ENCODE measurements around the gene PLA2G12A. TPM values are rescaled to one million over a fixed set of nuclear protein-coding genes. Genes with fewer than 3 reads are reported as not detected.

PLA2G12A gene
- total RNA-seq, 6 donors from 2014 or later: 8.4 to 34.2 (median 24.1) TPM

DNA sequence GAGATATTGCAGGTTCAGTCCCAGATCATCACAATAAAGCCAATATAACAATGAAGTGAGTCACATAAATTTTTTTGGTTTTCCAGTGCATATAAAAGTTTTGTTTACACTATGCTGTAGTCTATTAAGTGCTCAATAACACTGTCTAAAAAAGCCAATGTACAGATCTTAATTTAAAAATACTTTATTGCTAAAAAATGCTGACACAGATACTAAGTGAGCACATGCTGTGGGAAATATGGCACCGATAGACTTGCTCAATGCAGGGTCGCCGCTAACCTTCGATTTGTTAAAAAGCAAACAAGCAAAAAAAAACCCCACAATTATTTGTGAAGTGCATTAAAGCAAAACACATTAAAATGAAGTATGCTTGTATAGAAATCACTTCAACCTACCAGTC is 10.3 kb downstream of the PLA2G12A start:
- Histone ChIP-seq H3K27me3 (no peaks in the 10 kb centered on the region), H3K9me3 (no peaks in the 10 kb centered on the region), H3K4me1 (no peaks in the 10 kb centered on the region), H3K27ac (no peak overlapping the region), H3K36me3 (peaks cover 3 to 24% (median 4%) of the 10 kb centered on the region in 4 donors), H3K4me3 (no peak overlapping the region)
- DNase-seq (no peak), ATAC-seq (ENCODE audit: low FRiP score in 2 of 2) (no peak)
- TF ChIP-seq, protein P1, sequence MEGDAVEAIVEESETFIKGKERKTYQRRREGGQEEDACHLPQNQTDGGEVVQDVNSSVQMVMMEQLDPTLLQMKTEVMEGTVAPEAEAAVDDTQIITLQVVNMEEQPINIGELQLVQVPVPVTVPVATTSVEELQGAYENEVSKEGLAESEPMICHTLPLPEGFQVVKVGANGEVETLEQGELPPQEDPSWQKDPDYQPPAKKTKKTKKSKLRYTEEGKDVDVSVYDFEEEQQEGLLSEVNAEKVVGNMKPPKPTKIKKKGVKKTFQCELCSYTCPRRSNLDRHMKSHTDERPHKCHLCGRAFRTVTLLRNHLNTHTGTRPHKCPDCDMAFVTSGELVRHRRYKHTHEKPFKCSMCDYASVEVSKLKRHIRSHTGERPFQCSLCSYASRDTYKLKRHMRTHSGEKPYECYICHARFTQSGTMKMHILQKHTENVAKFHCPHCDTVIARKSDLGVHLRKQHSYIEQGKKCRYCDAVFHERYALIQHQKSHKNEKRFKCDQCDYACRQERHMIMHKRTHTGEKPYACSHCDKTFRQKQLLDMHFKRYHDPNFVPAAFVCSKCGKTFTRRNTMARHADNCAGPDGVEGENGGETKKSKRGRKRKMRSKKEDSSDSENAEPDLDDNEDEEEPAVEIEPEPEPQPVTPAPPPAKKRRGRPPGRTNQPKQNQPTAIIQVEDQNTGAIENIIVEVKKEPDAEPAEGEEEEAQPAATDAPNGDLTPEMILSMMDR (IDR thresholded peaks at IDR 0.05): no peak
- no peak for TF ChIP-seq POLR2AphosphoS5 (IDR thresholded peaks at IDR 0.05)
- TF ChIP-seq POLR2A (IDR thresholded peaks at IDR 0.05): no peak
- no peak for TF ChIP-seq EP300 (IDR thresholded peaks at IDR 0.05)
- WGBS, 2 donors: 92 to 96% methylated on average over 4 of the region's 4 CpGs

DNA sequence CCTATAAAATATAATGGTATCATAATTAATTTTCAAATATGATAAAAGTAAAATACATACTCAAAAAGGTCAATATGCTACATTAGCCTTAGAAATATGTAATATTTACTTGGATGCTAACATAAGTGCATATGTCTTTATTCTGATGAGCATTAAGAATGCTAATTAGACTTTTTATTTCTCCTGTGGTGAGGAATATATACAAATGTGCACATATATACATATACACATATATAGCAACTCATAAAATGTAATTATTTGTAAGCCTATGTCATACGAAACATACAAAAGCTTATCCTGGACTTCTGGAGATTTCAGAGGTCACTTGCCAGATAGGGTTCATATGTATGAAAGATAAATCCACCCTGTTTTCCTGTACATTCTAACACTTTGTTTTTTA is 11.1 kb downstream of the PLA2G12A start:
- Histone ChIP-seq H3K36me3 (peaks cover 3 to 33% (median 4%) of the 10 kb centered on the region in 4 donors), H3K4me1 (no peaks in the 10 kb centered on the region), H3K4me3 (no peak overlapping the region), H3K27me3 (no peaks in the 10 kb centered on the region), H3K9me3 (no peaks in the 10 kb centered on the region), H3K27ac (no peak overlapping the region)
- TF ChIP-seq, protein P1 (IDR thresholded peaks at IDR 0.05): no peak
- TF ChIP-seq EP300 (IDR thresholded peaks at IDR 0.05) (no peak), POLR2A (IDR thresholded peaks at IDR 0.05) (no peak), POLR2AphosphoS5 (IDR thresholded peaks at IDR 0.05) (no peak)
- DNase-seq: no peak
- WGBS, 2 donors: 91 to 100% methylated on average over 1 of the region's 1 CpG
- ATAC-seq (ENCODE audit: low FRiP score in 2 of 2): no peak

DNA sequence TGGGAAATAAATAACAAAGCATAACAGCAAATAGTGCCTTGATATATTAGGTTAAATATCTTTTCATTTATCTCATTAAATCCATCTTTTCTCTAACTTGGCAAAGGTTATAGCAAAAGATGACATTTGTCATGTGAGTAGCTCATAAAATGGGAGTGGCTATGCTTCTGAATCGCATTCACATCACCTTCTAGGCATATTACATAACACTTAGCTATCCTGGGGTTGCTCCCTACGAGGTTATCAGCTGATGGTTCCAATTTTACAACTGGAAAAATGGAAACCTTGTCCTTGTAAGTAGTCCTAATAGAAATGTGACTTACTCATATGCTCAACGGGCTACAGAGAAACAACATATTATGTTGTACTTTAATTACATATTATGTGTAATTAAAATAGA is 16.4 kb downstream of the PLA2G12A start:
- TF ChIP-seq, protein P1 (IDR thresholded peaks at IDR 0.05): no peak
- TF ChIP-seq POLR2A (IDR thresholded peaks at IDR 0.05) (no peak), EP300 (IDR thresholded peaks at IDR 0.05) (no peak), POLR2AphosphoS5 (IDR thresholded peaks at IDR 0.05) (no peak)
- 96 to 100% methylated on average over 3 of the region's 3 CpGs for WGBS, 2 donors
- Histone ChIP-seq H3K4me1 (no peaks in the 10 kb centered on the region), H3K9me3 (no peaks in the 10 kb centered on the region), H3K27me3 (no peaks in the 10 kb centered on the region), H3K36me3 (peaks cover 3 to 54% (median 4%) of the 10 kb centered on the region in 4 donors), H3K4me3 (no peak overlapping the region), H3K27ac (no peak overlapping the region)
- DNase-seq (no peak), ATAC-seq (ENCODE audit: low FRiP score in 2 of 2) (no peak)

DNA sequence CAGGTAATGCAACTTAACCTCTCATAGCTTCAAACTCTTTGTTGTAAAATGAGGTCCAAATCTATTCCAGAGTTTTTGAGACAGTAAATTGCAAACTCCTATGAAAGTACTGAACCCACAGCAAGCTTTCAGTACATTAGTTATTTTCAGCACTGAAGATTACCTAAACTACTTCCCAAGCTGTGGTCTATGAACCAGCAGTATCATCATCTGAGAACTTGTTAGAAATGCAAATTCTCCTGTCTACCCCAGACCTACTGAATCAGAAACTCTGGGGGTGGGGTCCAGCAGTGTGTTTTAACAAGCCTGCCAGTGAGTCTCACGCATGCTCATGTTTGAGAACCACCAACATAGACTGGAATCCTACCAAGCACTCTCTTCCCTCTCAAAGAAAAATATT is 20.9 kb downstream of the PLA2G12A start:
- Histone ChIP-seq H3K9me3 (no peaks in the 10 kb centered on the region), H3K4me1 (peaks cover 0 to 7% (median 5%) of the 10 kb centered on the region in 4 donors), H3K27me3 (no peaks in the 10 kb centered on the region), H3K36me3 (peaks cover 0 to 28% (median 0%) of the 10 kb centered on the region in 4 donors), H3K4me3 (no peak overlapping the region), H3K27ac (no peak overlapping the region)
- no peak for ATAC-seq (ENCODE audit: low FRiP score in 2 of 2)
- WGBS, 2 donors: 95 to 100% methylated on average over 1 of the region's 1 CpG
- DNase-seq: no peak
- TF ChIP-seq POLR2A (IDR thresholded peaks at IDR 0.05): no peak
- TF ChIP-seq EP300 (IDR thresholded peaks at IDR 0.05): no peak
- no peak for TF ChIP-seq POLR2AphosphoS5 (IDR thresholded peaks at IDR 0.05)
- TF ChIP-seq, protein P1 (IDR thresholded peaks at IDR 0.05): no peak

DNA sequence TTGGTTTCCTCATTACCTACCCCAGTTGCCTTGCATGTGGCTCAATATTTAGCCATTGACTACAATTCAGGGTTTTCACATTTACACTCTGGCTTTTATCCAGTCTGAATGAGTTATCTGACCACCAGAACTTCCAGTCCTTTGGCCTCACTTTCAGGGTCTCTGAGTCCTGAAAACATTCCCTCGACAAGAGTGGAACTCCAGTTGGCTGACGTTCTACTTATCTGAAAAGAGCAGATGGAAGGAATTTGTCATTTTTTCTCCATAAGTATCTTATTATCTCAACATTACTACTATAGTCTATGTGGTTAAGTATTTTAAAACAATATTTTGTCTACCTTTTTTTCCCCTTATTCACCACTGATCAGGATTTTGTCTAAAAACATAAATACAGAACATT is 21.4 kb downstream of the PLA2G12A start:
- H3K4me3 ChIP-seq: no peak overlapping the region
- WGBS, 2 donors: 60 to 70% methylated on average over 2 of the region's 2 CpGs
- no peak for DNase-seq
- no peaks in the 10 kb centered on the region for H3K27me3 ChIP-seq
- H3K27ac ChIP-seq: no peak overlapping the region
- H3K36me3 ChIP-seq: peaks cover 0 to 24% (median 0%) of the 10 kb centered on the region in 4 donors
- no peak for TF ChIP-seq EP300 (IDR thresholded peaks at IDR 0.05)
- TF ChIP-seq POLR2A (IDR thresholded peaks at IDR 0.05): no peak
- TF ChIP-seq POLR2AphosphoS5 (IDR thresholded peaks at IDR 0.05): no peak
- TF ChIP-seq, protein P1 (IDR thresholded peaks at IDR 0.05): no peak
- ATAC-seq (ENCODE audit: low FRiP score in 2 of 2): no peak
- peaks cover 0 to 12% (median 7%) of the 10 kb centered on the region in 4 donors for H3K4me1 ChIP-seq
- no peaks in the 10 kb centered on the region for H3K9me3 ChIP-seq

All from upper lobe of left lung (tissue), 6 donors.